Ovary (tissue), 3 donors: Measurements from ENCODE around the gene FRMD3.

Experiments used
- CTCF ChIP-seq, 3 donors: fragments of 450-650 bp in 2 of 3; fragments of 200-600 bp in 1 of 3; IDR thresholded peaks; one replicate each; pipeline versions ENCODE4 v1.5.1 to v1.8.0; 2016 to 2022; ENCODE audit warnings: antibody characterized with exemption in 3 of 3, mild to moderate bottlenecking in 1 of 3
- EP300 ChIP-seq: sonication (generic); formaldehyde crosslinking; IDR thresholded peaks from one replicate; pipeline ENCODE4 v1.6.1; 2017; ENCODE audit warnings: antibody characterized with exemption
- POLR2A ChIP-seq: fragments of 450-650 bp; IDR thresholded peaks from one replicate; pipeline ENCODE4 v1.6.1; 2017; ENCODE audit warnings: antibody characterized with exemption, mild to moderate bottlenecking, moderate library complexity
- donor health status: DM: no; HTN: no; CAD: no.

GRCh38 chr9:83200531-83200930 is 337.7 kb downstream of the FRMD3 start:
- TF ChIP-seq POLR2A (no peak), CTCF (IDR thresholded peaks at IDR 0.05) (no peak), EP300 (no peak)
